ENCODE measurements around the gene SNRNP48.

SNRNP48 gene

GRCh38 chr6:7559651-7560385, 30.2 kb upstream of the SNRNP48 start:
- DNase-seq: no peak

DNA sequence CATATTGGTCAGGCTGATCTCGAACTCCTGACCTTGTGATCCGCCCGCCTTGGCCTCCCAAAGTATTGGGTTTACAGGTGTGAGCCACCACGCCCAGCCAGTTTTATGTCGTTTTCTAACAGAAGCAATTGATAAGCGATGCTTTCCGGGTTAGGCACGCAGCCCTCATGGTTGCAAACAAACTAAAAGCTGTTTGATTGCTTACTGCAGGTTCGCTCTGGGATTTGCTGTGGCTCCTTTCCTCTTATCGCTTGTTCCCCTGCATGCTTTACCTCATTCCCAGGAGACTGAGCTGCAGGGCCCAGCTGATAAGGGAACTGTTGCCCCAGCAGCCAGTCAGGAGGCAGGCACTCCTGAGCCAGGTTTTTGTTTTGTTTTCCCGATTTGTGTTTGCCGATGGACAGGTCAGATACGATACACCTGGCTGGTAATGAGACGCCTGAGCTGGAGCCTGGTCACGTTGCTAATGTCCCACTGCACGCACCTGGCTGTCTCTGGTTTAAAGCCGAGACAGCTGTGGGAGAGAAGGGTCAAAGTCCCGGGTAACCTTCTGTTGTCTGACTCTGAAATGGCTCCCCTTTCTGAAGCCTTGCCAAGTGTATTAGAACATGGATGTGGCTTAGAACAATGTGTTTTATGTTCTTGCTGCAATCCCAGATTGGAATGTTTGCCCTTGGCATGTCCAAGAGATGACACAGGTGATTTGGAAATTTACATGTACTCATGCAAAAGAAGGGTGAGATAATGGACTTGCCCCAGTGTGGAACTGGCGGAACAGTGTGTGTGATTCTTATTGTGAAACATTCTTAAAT, 28.6 kb upstream of the SNRNP48 start:
- no peak for DNase-seq

DNA sequence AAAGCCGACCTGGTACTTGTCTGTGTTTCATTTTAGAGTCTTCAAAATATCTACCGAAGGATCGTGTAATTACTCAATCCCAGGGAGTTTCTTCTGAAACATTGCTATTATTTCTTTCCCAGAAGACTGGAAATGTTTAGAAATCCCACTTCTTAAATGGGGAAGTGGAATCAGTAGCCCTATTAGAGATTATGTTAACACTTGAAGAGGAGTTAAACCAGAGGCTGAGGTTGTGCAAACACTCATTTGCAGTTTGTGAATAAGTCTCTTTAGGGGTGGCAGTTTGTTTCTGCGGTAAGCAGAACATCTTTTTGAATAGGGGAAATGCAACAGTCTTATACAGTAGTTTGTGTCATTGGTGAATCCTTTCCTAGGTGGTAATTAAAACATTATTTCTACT, 27.2 kb upstream of the SNRNP48 start:
- no peak for DNase-seq

DNA sequence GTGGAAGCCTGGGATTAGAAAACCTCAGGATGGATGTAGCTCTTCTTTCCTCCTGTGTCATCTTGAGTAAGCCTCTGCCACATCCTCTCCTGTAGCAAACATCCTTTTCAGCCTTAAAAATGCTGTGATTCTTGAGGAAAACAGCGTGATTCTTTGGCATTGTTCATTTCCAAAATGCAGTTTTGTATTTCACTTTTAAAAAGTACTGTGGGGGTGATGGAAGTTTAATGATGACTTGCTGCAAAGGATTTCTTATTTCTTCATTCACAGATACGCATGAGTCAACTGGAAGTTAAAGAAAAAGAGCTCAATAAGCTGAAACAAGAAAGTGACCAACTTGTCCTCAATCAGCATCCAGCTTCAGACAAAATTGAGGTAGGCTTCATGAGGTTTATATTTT, 23.9 kb upstream of the SNRNP48 start:
- DNase-seq: no peak

- DNase-seq: no peak
Measured at GRCh38 chr6:7566617-7567173, 23.3 kb upstream of the SNRNP48 start.

DNA sequence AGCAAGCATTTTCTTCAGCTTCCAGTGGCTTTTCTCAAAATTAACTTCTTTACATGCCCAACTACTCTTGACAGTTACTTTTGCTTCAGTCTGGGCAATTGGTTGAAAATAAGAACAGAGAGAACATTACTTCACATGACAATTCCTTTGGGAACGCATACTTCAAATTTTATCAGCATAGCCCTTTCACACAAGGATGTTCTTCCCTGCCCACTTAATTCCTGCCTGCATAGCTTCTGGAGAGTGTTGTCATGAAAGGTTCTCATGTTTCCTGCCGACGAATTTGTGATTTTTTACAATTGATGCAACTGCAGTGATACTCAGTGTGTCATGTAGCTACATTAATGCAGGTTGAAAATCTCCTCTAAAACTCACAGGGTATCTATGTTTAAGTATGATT, 22.0 kb upstream of the SNRNP48 start:
- DNase-seq: no peak

GRCh38 chr6:7569082-7569481, 20.9 kb upstream of the SNRNP48 start:
- DNase-seq: no peak

DNA sequence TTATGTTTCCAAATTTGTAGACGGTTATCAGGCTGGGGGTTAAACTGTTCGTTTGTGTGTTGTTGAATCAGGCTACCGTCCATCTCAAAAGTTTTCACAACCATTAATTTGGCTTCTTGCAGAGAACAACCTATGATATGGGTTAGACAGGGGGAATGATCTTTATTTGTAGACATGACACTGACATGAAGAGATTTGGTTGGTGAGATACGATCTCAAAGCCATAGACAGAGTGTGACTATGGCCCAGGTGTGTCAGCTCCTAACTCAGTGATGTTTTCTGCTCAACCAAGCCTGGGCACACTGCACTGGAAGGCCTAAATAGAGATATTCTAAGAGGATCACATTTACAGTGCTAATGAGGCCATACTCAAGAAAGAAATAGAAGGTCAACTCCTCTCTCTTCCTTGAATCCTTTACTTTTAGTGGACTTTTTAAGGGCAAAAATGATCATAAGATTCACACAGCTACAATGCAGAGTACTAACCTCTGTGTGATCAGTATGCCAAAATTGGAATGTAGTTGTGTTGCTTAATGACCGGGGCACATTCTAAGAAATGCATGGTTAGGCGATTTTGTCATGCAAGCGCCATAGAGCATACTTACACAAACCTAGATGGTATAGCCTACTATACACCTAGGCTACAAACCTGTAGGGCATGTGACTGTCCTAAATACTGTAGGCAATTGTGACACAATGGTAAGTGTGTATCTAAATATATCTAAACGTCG, 17.6 kb upstream of the SNRNP48 start:
- no peak for DNase-seq

DNA sequence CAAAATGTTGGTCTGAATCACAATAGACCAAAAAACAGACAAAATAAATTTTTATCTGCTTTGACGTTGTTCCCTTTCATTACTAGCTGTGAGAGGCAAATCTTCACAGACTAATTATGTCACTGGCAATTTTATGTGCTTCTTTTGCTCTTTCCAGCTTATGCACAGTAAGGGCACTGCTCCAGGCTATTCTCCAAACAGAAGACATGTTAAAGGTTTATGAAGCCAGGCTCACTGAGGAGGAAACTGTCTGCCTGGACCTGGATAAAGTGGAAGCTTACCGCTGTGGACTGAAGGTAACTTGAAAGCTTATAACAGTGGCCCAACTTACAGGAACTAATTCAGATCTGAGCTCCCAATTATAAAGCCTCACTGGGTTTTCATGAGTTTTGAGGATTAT, 15.5 kb upstream of the SNRNP48 start:
- DNase-seq: no peak

- DNase-seq: no peak
Measured at GRCh38 chr6:7578516-7578915, 11.5 kb upstream of the SNRNP48 start.

- no peak for DNase-seq
Measured at GRCh38 chr6:7578931-7579330, 11.1 kb upstream of the SNRNP48 start.

- DNase-seq: no peak
Measured at GRCh38 chr6:7579851-7580250, 10.1 kb upstream of the SNRNP48 start.

- no peak for DNase-seq
Measured at GRCh38 chr6:7580537-7580926, 9.5 kb upstream of the SNRNP48 start.

DNA sequence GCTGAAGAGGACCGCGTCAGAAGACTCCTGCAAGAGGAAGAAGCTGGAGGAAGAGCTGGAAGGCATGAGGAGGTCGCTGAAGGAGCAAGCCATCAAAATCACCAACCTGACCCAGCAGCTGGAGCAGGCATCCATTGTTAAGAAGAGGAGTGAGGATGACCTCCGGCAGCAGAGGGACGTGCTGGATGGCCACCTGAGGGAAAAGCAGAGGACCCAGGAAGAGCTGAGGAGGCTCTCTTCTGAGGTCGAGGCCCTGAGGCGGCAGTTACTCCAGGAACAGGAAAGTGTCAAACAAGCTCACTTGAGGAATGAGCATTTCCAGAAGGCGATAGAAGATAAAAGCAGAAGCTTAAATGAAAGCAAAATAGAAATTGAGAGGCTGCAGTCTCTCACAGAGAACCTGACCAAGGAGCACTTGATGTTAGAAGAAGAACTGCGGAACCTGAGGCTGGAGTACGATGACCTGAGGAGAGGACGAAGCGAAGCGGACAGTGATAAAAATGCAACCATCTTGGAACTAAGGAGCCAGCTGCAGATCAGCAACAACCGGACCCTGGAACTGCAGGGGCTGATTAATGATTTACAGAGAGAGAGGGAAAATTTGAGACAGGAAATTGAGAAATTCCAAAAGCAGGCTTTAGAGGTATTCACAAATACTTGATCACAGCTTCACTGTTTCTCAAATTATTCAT, 8.9 kb upstream of the SNRNP48 start:
- DNase-seq: no peak

DNA sequence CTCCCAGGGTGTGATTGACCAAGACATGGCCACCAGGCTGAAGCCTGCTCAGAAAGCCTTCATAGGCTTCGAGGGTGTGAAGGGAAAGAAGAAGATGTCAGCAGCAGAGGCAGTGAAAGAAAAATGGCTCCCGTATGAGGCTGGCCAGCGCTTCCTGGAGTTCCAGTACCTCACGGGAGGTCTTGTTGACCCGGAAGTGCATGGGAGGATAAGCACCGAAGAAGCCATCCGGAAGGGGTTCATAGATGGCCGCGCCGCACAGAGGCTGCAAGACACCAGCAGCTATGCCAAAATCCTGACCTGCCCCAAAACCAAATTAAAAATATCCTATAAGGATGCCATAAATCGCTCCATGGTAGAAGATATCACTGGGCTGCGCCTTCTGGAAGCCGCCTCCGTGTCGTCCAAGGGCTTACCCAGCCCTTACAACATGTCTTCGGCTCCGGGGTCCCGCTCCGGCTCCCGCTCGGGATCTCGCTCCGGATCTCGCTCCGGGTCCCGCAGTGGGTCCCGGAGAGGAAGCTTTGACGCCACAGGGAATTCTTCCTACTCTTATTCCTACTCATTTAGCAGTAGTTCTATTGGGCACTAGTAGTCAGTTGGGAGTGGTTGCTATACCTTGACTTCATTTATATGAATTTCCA, 4.6 kb upstream of the SNRNP48 start:
- DNase-seq: no peak

- no peak for DNase-seq
Measured at GRCh38 chr6:7587631-7588100, 2.3 kb upstream of the SNRNP48 start.

DNA sequence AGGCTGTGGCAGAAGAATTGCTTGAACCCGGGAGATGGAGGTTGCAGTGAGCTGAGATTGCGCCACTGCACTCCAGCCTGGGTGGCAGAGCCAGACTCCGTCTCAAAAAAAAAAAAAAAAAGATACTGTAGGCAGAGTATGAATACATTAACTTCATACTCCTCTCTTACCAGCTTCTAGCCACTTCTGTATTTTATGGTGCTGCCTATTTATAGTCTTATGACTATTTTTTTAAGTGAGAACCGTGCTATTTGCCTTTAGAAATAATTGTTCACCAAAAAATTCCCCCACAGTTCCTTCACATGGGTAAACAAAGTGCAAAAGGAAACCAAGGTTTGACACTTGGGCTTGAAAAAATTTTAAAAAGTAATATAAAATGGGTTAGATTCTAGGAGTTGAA, 1.5 kb upstream of the SNRNP48 start:
- no peak for DNase-seq

- no peak for DNase-seq
Measured at GRCh38 chr6:7589221-7589620, 777 bp upstream of the SNRNP48 start.

- no peak for DNase-seq
Measured at GRCh38 chr6:7590918-7591302, 912 bp downstream of the SNRNP48 start.

DNA sequence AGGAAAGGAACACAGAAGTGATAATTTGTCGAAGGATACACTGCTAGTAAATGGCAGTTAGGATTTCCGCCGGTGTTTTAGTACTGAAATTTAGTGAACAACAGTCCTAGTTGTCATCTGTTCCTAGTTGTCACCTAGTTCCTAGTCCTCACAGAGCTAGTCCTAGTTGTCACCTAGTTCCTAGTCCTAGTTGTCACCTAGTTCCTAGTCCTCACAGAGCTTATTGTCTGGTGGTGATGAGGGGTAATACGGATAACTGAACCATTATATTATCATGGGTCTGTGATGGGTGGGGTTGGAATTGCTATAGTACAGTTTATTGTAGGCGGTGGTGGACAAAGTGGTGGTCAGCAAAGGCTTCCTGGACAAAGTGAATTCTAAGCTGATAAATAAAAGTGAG, 1.8 kb downstream of the SNRNP48 start:
- DNase-seq: no peak

DNA sequence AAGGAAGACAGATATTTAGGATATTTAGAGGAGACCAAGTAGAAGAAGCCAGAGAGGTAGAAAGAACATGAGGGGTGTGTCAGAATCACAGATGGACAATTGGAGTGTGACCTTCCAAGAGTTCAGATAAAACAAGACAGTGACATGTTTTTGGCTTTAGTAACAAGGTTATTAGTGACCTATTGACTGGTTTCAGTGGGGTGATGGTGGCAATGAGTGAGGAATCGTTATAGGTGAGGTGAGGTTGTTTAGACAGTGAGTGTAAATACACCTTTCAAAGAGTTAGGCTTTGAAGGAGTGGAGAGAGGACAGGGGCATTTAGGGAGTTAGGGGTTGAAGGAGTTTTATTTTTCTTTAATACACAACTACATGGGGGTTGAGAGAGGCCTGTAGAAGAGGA, 3.2 kb downstream of the SNRNP48 start:
- no peak for DNase-seq

- no peak for DNase-seq
Measured at GRCh38 chr6:7594579-7595125, 4.7 kb downstream of the SNRNP48 start.

Measured in NCI-H1694 (cell line).